GM23338 (cell line): ENCODE results near the gene SPTBN4. TPM values are rescaled to one million over a fixed set of nuclear protein-coding genes. Genes with fewer than 3 reads are reported as not detected.

Experiments used
- ATAC-seq: fragments of 200-7000 bp; cut with Tn5 transposase; 3 replicates; pipeline ENCODE4 v1.9.1; 2020
- DNase-seq: peaks from one replicate; pipeline ENCODE4 v3.0.0-alpha.2; 2015; ENCODE audit warnings: low spot score
- H2AFZ ChIP-seq: fragments of 200-600 bp; sonication (generic); 2 replicates; pipeline ENCODE4 v1.8.0; 2016; ENCODE audit warnings: antibody characterized with exemption, mild to moderate bottlenecking, moderate library complexity
- H3F3A ChIP-seq: fragments of 200-600 bp; sonication (generic); replicated peaks from 2 replicates; pipeline ENCODE4 v1.8.0; 2017; ENCODE audit warnings: antibody characterized with exemption, mixed run types, low read depth
- H3K27ac ChIP-seq: fragments of 200-600 bp; sonication (generic); 2 replicates; pipeline ENCODE4 v1.6.1; 2016; ENCODE audit warnings: low read depth
- H3K27me3 ChIP-seq: fragments of 200-600 bp; sonication (generic); 2 replicates; pipeline ENCODE4 v1.8.0; 2016; ENCODE audit warnings: mild to moderate bottlenecking, mixed run types, moderate library complexity; ENCODE audit not compliant: insufficient read depth
- H3K36me3 ChIP-seq: fragments of 200-600 bp; sonication (generic); 2 replicates; pipeline ENCODE4 v1.8.0; 2016; ENCODE audit warnings: mild to moderate bottlenecking; ENCODE audit not compliant: insufficient read depth
- H3K4me1 ChIP-seq: fragments of 200-600 bp; sonication (generic); 2 replicates; pipeline ENCODE4 v1.8.0; 2016; ENCODE audit warnings: mild to moderate bottlenecking, moderate library complexity; ENCODE audit not compliant: insufficient read depth
- H3K4me2 ChIP-seq: fragments of 200-600 bp; sonication (generic); 2 replicates; pipeline ENCODE4 v1.7.1; 2017; ENCODE audit warnings: mixed run types
- H3K4me3 ChIP-seq: fragments of 200-600 bp; sonication (generic); 2 replicates; pipeline ENCODE4 v1.6.1; 2016; ENCODE audit warnings: mixed run types
- H3K79me2 ChIP-seq: fragments of 200-600 bp; sonication (generic); replicated peaks from 2 replicates; pipeline ENCODE4 v1.8.0; 2017; ENCODE audit warnings: mild to moderate bottlenecking; ENCODE audit not compliant: insufficient read depth
- H3K9me2 ChIP-seq: fragments of 200-600 bp; sonication (generic); 2 replicates; pipeline ENCODE4 v1.8.0; 2017; ENCODE audit not compliant: insufficient read depth
- H4K20me1 ChIP-seq: fragments of 200-600 bp; sonication (generic); replicated peaks from 2 replicates; pipeline ENCODE4 v1.8.0; 2017; ENCODE audit warnings: mild to moderate bottlenecking; ENCODE audit not compliant: insufficient read depth
- H3K27ac Mint-ChIP-seq: 2 replicates; pipeline ENCODE4 v1.8.0; 2020; ENCODE audit warnings: inconsistent platforms, mild to moderate bottlenecking, moderate library complexity, mixed read lengths
- H3K27me3 Mint-ChIP-seq: 3 replicates; pipeline ENCODE4 v1.8.0; 2022; ENCODE audit warnings: low read depth, mild to moderate bottlenecking, moderate library complexity, mixed read lengths, inconsistent platforms; ENCODE audit not compliant: insufficient read depth, poor library complexity
- H3K36me3 Mint-ChIP-seq: 3 replicates; pipeline ENCODE4 v1.8.0; 2021; ENCODE audit warnings: low read depth, mild to moderate bottlenecking, inconsistent platforms, moderate library complexity, mixed read lengths
- H3K4me1 Mint-ChIP-seq: 3 replicates; pipeline ENCODE4 v1.8.0; 2020; ENCODE audit warnings: mild to moderate bottlenecking, inconsistent platforms, mixed read lengths
- H3K4me3 Mint-ChIP-seq: 3 replicates; pipeline ENCODE4 v1.8.0; 2021; ENCODE audit warnings: moderate library complexity, mild to moderate bottlenecking, inconsistent platforms, mixed read lengths
- H3K9me3 Mint-ChIP-seq: 3 replicates; pipeline ENCODE4 v1.8.0; 2020; ENCODE audit warnings: moderate library complexity, mild to moderate bottlenecking, inconsistent platforms, mixed read lengths
- CTCF ChIP-seq, 2 experiments: fragments of 200-600 bp in 1 of 2; sonication (generic) in 1 of 2; conservative IDR thresholded peaks; 2 replicates each; pipeline versions ENCODE4 v1.5.1 to v1.6.1; 2016 to 2017; ENCODE audit warnings: antibody characterized with exemption in 2 of 2, low read depth in 2 of 2, mild to moderate bottlenecking in 2 of 2, moderate library complexity in 1 of 2
- EZH2phosphoT487 ChIP-seq: fragments of 200-600 bp; sonication (generic); IDR thresholded peaks from one replicate; pipeline ENCODE4 v1.8.1; 2018; ENCODE audit warnings: antibody characterized with exemption; ENCODE audit not compliant: unreplicated experiment
- JUNB ChIP-seq: IDR thresholded peaks from one replicate; pipeline ENCODE4 v1.6.1; 2016; ENCODE audit warnings: antibody characterized with exemption; ENCODE audit not compliant: unreplicated experiment
- POLR2AphosphoS5 ChIP-seq: IDR thresholded peaks from 2 replicates; pipeline ENCODE4 v1.6.1; 2016; ENCODE audit warnings: antibody characterized with exemption, low read depth
- REST ChIP-seq: IDR thresholded peaks from one replicate; pipeline ENCODE4 v1.6.1; 2018; ENCODE audit warnings: antibody characterized with exemption; ENCODE audit not compliant: unreplicated experiment
- ZNF114 ChIP-seq: fragments of 250-450 bp; sonication (Bioruptor Pico); IDR thresholded peaks from 2 replicates; pipeline ENCODE4 v1.5.0; 2020; ENCODE audit warnings: mild to moderate bottlenecking, moderate library complexity
- ZNF331 ChIP-seq: fragments of 250-450 bp; sonication (Bioruptor Pico); IDR thresholded peaks from 2 replicates; pipeline ENCODE4 v1.5.0; 2020; ENCODE audit warnings: low read depth, mild to moderate bottlenecking, moderate library complexity
- ZNF462 ChIP-seq: fragments of 250-450 bp; sonication (Bioruptor Pico); IDR thresholded peaks from 2 replicates; pipeline ENCODE4 v1.5.0; 2020; ENCODE audit warnings: mild to moderate bottlenecking, moderate library complexity
- polyA plus RNA-seq: library from polyadenylated mRNA; unstranded; fragments of >200 nt; fragmentation: Nextera tagmentation; extraction: Ambion mirVana; gene quantifications from 2 replicates; pipeline ENCODE4 v1.2.1, GENCODE V29; 2016
- total RNA-seq: library from RNA; depleted of rRNA; stranded (reverse); fragments of >200 nt; shearing (Covaris generic); gene quantifications from 2 replicates; pipeline ENCODE4 v1.2.3, GENCODE V29; 2014
- TF ChIP-seq, protein P1 (sequence below): IDR thresholded peaks from 2 replicates; pipeline ENCODE4 v1.6.1; 2016; ENCODE audit warnings: antibody characterized with exemption

The SPTBN4 gene
- total and polyA plus RNA-seq, 2 experiments from 2014 or later: 1.6 to 2.3 TPM

- H3K4me2 ChIP-seq: no peak overlapping the region
- no peaks in the 10 kb centered on the region for H3K36me3 ChIP-seq
- Mint-ChIP-seq H3K36me3 (peaks cover 13% of the 10 kb centered on the region), H3K4me3 (no peak overlapping the region), H3K27me3 (peaks cover 13% of the 10 kb centered on the region), H3K9me3 (no peaks in the 10 kb centered on the region; the same call in 2 of the 3 replicates), H3K4me1 (peaks cover 11% of the 10 kb centered on the region), H3K27ac (no peak overlapping the region)
- TF ChIP-seq ZNF331 (CRISPR knock-in tag) (no peak), ZNF114 (CRISPR knock-in tag) (no peak), CTCF (conservative IDR thresholded peaks at IDR 0.05; ENCODE audit: low read depth in 2 of 2) (no peak), JUNB (no peak), EZH2phosphoT487 (no peak), POLR2AphosphoS5 (no peak), ZNF462 (no peak), REST (no peak)
- TF ChIP-seq, protein P1, sequence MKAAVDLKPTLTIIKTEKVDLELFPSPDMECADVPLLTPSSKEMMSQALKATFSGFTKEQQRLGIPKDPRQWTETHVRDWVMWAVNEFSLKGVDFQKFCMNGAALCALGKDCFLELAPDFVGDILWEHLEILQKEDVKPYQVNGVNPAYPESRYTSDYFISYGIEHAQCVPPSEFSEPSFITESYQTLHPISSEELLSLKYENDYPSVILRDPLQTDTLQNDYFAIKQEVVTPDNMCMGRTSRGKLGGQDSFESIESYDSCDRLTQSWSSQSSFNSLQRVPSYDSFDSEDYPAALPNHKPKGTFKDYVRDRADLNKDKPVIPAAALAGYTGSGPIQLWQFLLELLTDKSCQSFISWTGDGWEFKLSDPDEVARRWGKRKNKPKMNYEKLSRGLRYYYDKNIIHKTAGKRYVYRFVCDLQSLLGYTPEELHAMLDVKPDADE: no peak
- ATAC-seq (no peak), DNase-seq (no peak)
- no peak overlapping the region for H3K27ac ChIP-seq
- H4K20me1 ChIP-seq: no peaks in the 10 kb centered on the region
- peaks cover 10% of the 10 kb centered on the region for H3K4me1 ChIP-seq
- no peaks in the 10 kb centered on the region for H3K79me2 ChIP-seq
- no peak overlapping the region for H3K4me3 ChIP-seq
- H3F3A ChIP-seq: 0 out of 2 replicates have a peak, but pooled peaks cover 5% of the 10 kb centered on the region
- H3K27me3 ChIP-seq: peaks cover 7% of the 10 kb centered on the region; the same call in 1 of the 2 replicates
- H3K9me2 ChIP-seq: no peaks in the 10 kb centered on the region
- no peak overlapping the region for H2AFZ ChIP-seq
Observed at GRCh38 chr19:40590464-40591265, 123.9 kb downstream of the SPTBN4 start.
